GM19452 (cell line): ENCODE data around the gene VAC14.

ENCODE experiments used
- ATAC-seq: cut with Tn5 transposase; IDR thresholded peaks from one replicate; pipeline ENCODE4 v1.9.1; 2021; ENCODE audit not compliant: unreplicated experiment

Gene VAC14

GRCh38 chr16:70694088-70694867 lies 106.7 kb downstream of the VAC14 start:
- ATAC-seq = no peak

GRCh38 chr16:70692873-70693671 lies 107.9 kb downstream of the VAC14 start:
- ATAC-seq = no peak

GRCh38 chr16:70692130-70692872 lies 108.7 kb downstream of the VAC14 start:
- ATAC-seq = no peak

- no peak for ATAC-seq
These were observed 109.5 kb downstream of the VAC14 start for GRCh38 chr16:70691223-70692129.

- no peak for ATAC-seq
These were observed 110.7 kb downstream of the VAC14 start for GRCh38 chr16:70689970-70690891.

- ATAC-seq = no peak
These were observed 111.7 kb downstream of the VAC14 start for GRCh38 chr16:70689035-70689969.

- ATAC-seq = no peak
These were observed 112.7 kb downstream of the VAC14 start for GRCh38 chr16:70688246-70688742.

GRCh38 chr16:70687671-70688245 lies 113.2 kb downstream of the VAC14 start:
- ATAC-seq = no peak

- no peak for ATAC-seq
These were observed 113.9 kb downstream of the VAC14 start for GRCh38 chr16:70687102-70687511.

GRCh38 chr16:70686376-70687101 lies 114.4 kb downstream of the VAC14 start:
- no peak for ATAC-seq

- ATAC-seq = no peak
These were observed 115.0 kb downstream of the VAC14 start, which contains the start of gene MTSS2 for GRCh38 chr16:70685938-70686375. Gene MTSS2, minus strand, starts transcription at chr16:70686053. Its CDS starts 262 bp downstream, at chr16:70685791.

- no peak for ATAC-seq
These were observed 115.7 kb downstream of the VAC14 start for GRCh38 chr16:70685061-70685937.

GRCh38 chr16:70684146-70685060 lies 116.6 kb downstream of the VAC14 start:
- no peak for ATAC-seq

GRCh38 chr16:70683146-70683944 lies 117.6 kb downstream of the VAC14 start:
- ATAC-seq = no peak
